IMR-90 (cell line): ENCODE data around the gene GPC6. TPM values are rescaled to one million over a fixed set of nuclear protein-coding genes. Genes with fewer than 3 reads are reported as not detected.

Source experiments
- ATAC-seq: fragments of 200-7000 bp; cut with Tn5 transposase; 2 replicates; pipeline ENCODE4 v1.9.1; 2020; ENCODE audit warnings: low read depth, mild to moderate bottlenecking, moderate library complexity
- BruUV-seq: library from RNA; stranded (reverse); fragments of 400-500 nt; replicated peaks from 2 replicates; lab custom pipeline; 2021; lab: Mats Ljungman, UMichigan
- CTCF ChIA-PET: fragments of 300-600 bp; formaldehyde crosslinking; extraction: SDS; loops from one replicate; lab custom pipeline; 2021; ENCODE audit warnings: antibody characterized with exemption; lab: Yijun Ruan, JAX
- POLR2A ChIA-PET: fragments of 300-600 bp; sonication (Branson Sonifier 250); formaldehyde crosslinking; loops from one replicate; lab custom pipeline; 2022; ENCODE audit warnings: antibody characterized with exemption; ENCODE audit not compliant: unreplicated experiment; lab: Charles Lee
- DNase-seq: peaks from one replicate; pipeline ENCODE4 v3.0.0; 2013
- H2AFZ ChIP-seq: replicated peaks from 2 replicates; pipeline ENCODE3; 2013; ENCODE audit warnings: low read length, mild to moderate bottlenecking; ENCODE audit not compliant: poor library complexity
- H2AK5ac ChIP-seq: 2 replicates; pipeline ENCODE4 v1.6.1; 2013; ENCODE audit warnings: low read depth, low read length, inconsistent platforms
- H2AK9ac ChIP-seq: replicated peaks from 2 replicates; pipeline ENCODE3; 2013; ENCODE audit warnings: mild to moderate bottlenecking, low read depth, low read length, moderate library complexity; ENCODE audit not compliant: poor library complexity
- H2BK120ac ChIP-seq: 2 replicates; pipeline ENCODE4 v1.6.1; 2013; ENCODE audit warnings: low read depth, low read length, inconsistent platforms
- H2BK15ac ChIP-seq: 3 replicates; pipeline ENCODE4 v1.6.1; 2013; ENCODE audit warnings: low read depth, low read length, inconsistent platforms
- H2BK20ac ChIP-seq: 2 replicates; pipeline ENCODE4 v1.6.1; 2013; ENCODE audit warnings: low read depth, mild to moderate bottlenecking, inconsistent platforms, low read length, moderate library complexity
- H2BK5ac ChIP-seq: 2 replicates; pipeline ENCODE4 v1.6.1; 2013; ENCODE audit warnings: mild to moderate bottlenecking, low read depth, low read length, inconsistent platforms; ENCODE audit not compliant: poor library complexity, severe bottlenecking
- H3K14ac ChIP-seq: replicated peaks from 2 replicates; pipeline ENCODE4 v1.6.1; 2013; ENCODE audit warnings: low read depth, low read length, inconsistent platforms
- H3K18ac ChIP-seq: 2 replicates; pipeline ENCODE4 v1.6.1; 2013; ENCODE audit warnings: low read depth, low read length, control low read depth
- H3K23ac ChIP-seq: 2 replicates; pipeline ENCODE4 v1.6.1; 2013; ENCODE audit warnings: low read depth, low read length, inconsistent platforms
- H3K27ac ChIP-seq: 2 replicates; pipeline ENCODE4 v1.5.1; 2013; ENCODE audit warnings: mild to moderate bottlenecking, control low read depth, low read length; ENCODE audit not compliant: insufficient read depth
- H3K27me3 ChIP-seq: 2 replicates; pipeline ENCODE4 v1.6.1; 2013; ENCODE audit warnings: low read length; ENCODE audit not compliant: control insufficient read depth, insufficient read depth
- H3K36me3 ChIP-seq: 2 replicates; pipeline ENCODE4 v1.6.1; 2013; ENCODE audit warnings: low read length, mixed read lengths; ENCODE audit not compliant: control insufficient read depth, insufficient read depth
- H3K4ac ChIP-seq: 2 replicates; pipeline ENCODE4 v1.6.1; 2013; ENCODE audit warnings: low read depth, low read length, inconsistent platforms
- H3K4me1 ChIP-seq: 2 replicates; pipeline ENCODE4 v1.6.1; 2013; ENCODE audit warnings: low read length, mixed read lengths; ENCODE audit not compliant: control insufficient read depth, insufficient read depth
- H3K4me2 ChIP-seq: 2 replicates; pipeline ENCODE4 v1.6.1; 2013; ENCODE audit warnings: low read depth, mild to moderate bottlenecking, control low read depth, low read length, moderate library complexity
- H3K4me3 ChIP-seq: 2 replicates; pipeline ENCODE4 v1.5.1; 2013; ENCODE audit warnings: low read depth, mild to moderate bottlenecking, control low read depth, low read length, moderate library complexity; ENCODE audit not compliant: insufficient read depth
- H3K56ac ChIP-seq: 2 replicates; pipeline ENCODE4 v1.6.1; 2013; ENCODE audit warnings: low read length, inconsistent platforms; ENCODE audit not compliant: insufficient read depth; ENCODE audit errors: extremely low read depth
- H3K79me1 ChIP-seq, 2 experiments: 2 replicates each; pipeline ENCODE4 v1.6.1; 2013; ENCODE audit warnings: low read length in 2 of 2, inconsistent platforms in 1 of 2, low read depth in 1 of 2
- H3K9ac ChIP-seq: 2 replicates; pipeline ENCODE4 v1.6.1; 2013; ENCODE audit warnings: low read depth, low read length, control low read depth
- H3K9me1 ChIP-seq: 2 replicates; pipeline ENCODE4 v1.6.1; 2013; ENCODE audit warnings: low read length, inconsistent platforms; ENCODE audit not compliant: insufficient read depth
- H3K9me3 ChIP-seq: 2 replicates; pipeline ENCODE4 v1.6.1; 2013; ENCODE audit warnings: low read length; ENCODE audit not compliant: control insufficient read depth, insufficient read depth
- H4K20me1 ChIP-seq: 2 replicates; pipeline ENCODE4 v1.6.1; 2013; ENCODE audit warnings: low read length, inconsistent platforms; ENCODE audit not compliant: insufficient read depth
- H4K5ac ChIP-seq: 2 replicates; pipeline ENCODE4 v1.6.1; 2013; ENCODE audit warnings: mild to moderate bottlenecking, low read depth, low read length, control low read depth
- H4K8ac ChIP-seq, 2 experiments: 2 replicates each; pipeline ENCODE4 v1.6.1; 2013; ENCODE audit warnings: low read depth in 2 of 2, low read length in 2 of 2, control low read depth in 1 of 2, inconsistent platforms in 1 of 2
- H4K91ac ChIP-seq: 2 replicates; pipeline ENCODE4 v1.6.1; 2013; ENCODE audit warnings: low read depth, low read length, inconsistent platforms; ENCODE audit not compliant: insufficient read depth
- BHLHE40 ChIP-seq: fragments of 150-350 bp; IDR thresholded peaks from 2 replicates; pipeline ENCODE4 v1.6.1; 2016; ENCODE audit warnings: mild to moderate bottlenecking, low read depth, low read length
- CEBPB ChIP-seq: IDR thresholded peaks from 2 replicates; pipeline ENCODE4 v1.6.1; 2012; ENCODE audit warnings: low read depth, low read length, improper control_type of control experiment
- CHD1 ChIP-seq: IDR thresholded peaks from 2 replicates; pipeline ENCODE4 v1.6.1; 2012; ENCODE audit warnings: low read depth, low read length, improper control_type of control experiment
- FOS ChIP-seq: fragments of 150-350 bp; IDR thresholded peaks from 2 replicates; pipeline ENCODE4 v1.6.1; 2016; ENCODE audit warnings: low read depth, low read length
- MAZ ChIP-seq: IDR thresholded peaks from 2 replicates; pipeline ENCODE4 v1.6.1; 2012; ENCODE audit warnings: low read depth, mild to moderate bottlenecking, low read length, improper control_type of control experiment, moderate library complexity, borderline replicate concordance
- MXI1 ChIP-seq: IDR thresholded peaks from 2 replicates; pipeline ENCODE4 v1.6.1; 2012; ENCODE audit warnings: low read depth, mild to moderate bottlenecking, low read length, moderate library complexity, borderline replicate concordance
- NFE2L2 ChIP-seq: fragments of 150-350 bp; IDR thresholded peaks from 2 replicates; pipeline ENCODE4 v1.6.1; 2016; ENCODE audit warnings: low read depth, mild to moderate bottlenecking, low read length
- POLR2A ChIP-seq: IDR thresholded peaks from 2 replicates; pipeline ENCODE4 v1.6.1; 2012; ENCODE audit warnings: mild to moderate bottlenecking, low read depth, low read length
- RAD21 ChIP-seq: IDR thresholded peaks from 2 replicates; pipeline ENCODE4 v1.6.1; 2012; ENCODE audit warnings: low read length, improper control_type of control experiment
- RCOR1 ChIP-seq: IDR thresholded peaks from 2 replicates; pipeline ENCODE4 v1.6.1; 2012; ENCODE audit warnings: mild to moderate bottlenecking, low read length, improper control_type of control experiment; ENCODE audit not compliant: insufficient replicate concordance
- RFX5 ChIP-seq: IDR thresholded peaks from 2 replicates; pipeline ENCODE4 v1.8.0; 2012; ENCODE audit warnings: low read depth, mild to moderate bottlenecking, low read length, moderate library complexity
- SMC3 ChIP-seq: fragments of 150-350 bp; IDR thresholded peaks from 2 replicates; pipeline ENCODE4 v1.6.1; 2016; ENCODE audit warnings: low read depth, mild to moderate bottlenecking, antibody characterized with exemption, low read length, moderate library complexity
- dilution Hi-C: fragments of 300-500 bp; cut with HindIII; formaldehyde crosslinking; loops from one replicate; pipeline ENCODE4 v1.14.3; 2018; ENCODE audit warnings: low sequenced_read_pairs; ENCODE audit not compliant: unreplicated experiment
- in situ Hi-C: fragments of 300-500 bp; cut with MboI; formaldehyde crosslinking; loops from 3 replicates; pipeline ENCODE4 v1.14.3; 2019; ENCODE audit warnings: low sequenced_read_pairs, inconsistent platforms, mixed read lengths
- intact Hi-C: fragments of 100-400 bp; cut with micrococcal nuclease; formaldehyde crosslinking; loops from 2 replicates; pipeline ENCODE4 v1.10.0; 2022
- polyA plus RNA-seq, 3 experiments: library from polyadenylated mRNA; depleted of rRNA; stranded (reverse); fragments of >200 nt; gene quantifications; 2 replicates each; pipeline ENCODE4 v1.2.3, GENCODE V29; 2012; ENCODE audit warnings: low replicate concordance in 1 of 3
- total RNA-seq: library from RNA; depleted of rRNA; stranded (reverse); fragments of >200 nt; gene quantifications from 2 replicates; pipeline ENCODE4 v1.2.3, GENCODE V29; 2012
- TF ChIP-seq, protein P1 (sequence below): fragments of 150-350 bp; IDR thresholded peaks from 2 replicates; pipeline ENCODE4 v1.6.1; 2016; ENCODE audit warnings: low read depth, mild to moderate bottlenecking, low read length, moderate library complexity, borderline replicate concordance
- TF ChIP-seq, protein P2 (sequence below): fragments of 150-350 bp; IDR thresholded peaks from 2 replicates; pipeline ENCODE4 v1.6.1; 2017; ENCODE audit warnings: mild to moderate bottlenecking, antibody characterized with exemption, low read length, low read depth

Gene GPC6
- total and polyA plus RNA-seq, 2 of the 4 experiments (the other 2 are of a cell fraction): 14.9 to 39.4 TPM

DNA sequence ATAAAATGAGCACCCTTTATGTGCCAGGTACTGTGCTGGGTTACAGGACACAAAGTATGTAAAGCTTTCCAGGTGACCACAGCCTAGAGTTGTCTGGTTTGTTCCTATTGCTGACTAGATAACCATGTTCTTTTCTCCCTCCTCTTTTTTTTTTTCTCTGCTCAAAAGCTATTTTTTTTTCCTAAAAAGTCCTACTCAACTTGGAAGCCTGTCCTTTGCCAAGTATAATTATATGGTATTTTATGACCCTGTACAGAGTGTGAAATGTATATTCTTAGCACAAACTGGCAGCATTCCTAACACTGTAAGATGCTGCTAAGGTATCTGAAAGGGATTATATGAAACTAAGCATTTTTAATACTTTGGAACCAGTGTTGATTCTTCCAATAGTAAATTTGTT is 171.0 kb downstream of the GPC6 start:
- H3K4me3 ChIP-seq: no peak overlapping the region
- H3K4me2 ChIP-seq: no peak overlapping the region
- TF ChIP-seq, protein P1, sequence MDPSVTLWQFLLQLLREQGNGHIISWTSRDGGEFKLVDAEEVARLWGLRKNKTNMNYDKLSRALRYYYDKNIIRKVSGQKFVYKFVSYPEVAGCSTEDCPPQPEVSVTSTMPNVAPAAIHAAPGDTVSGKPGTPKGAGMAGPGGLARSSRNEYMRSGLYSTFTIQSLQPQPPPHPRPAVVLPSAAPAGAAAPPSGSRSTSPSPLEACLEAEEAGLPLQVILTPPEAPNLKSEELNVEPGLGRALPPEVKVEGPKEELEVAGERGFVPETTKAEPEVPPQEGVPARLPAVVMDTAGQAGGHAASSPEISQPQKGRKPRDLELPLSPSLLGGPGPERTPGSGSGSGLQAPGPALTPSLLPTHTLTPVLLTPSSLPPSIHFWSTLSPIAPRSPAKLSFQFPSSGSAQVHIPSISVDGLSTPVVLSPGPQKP: no peak
- TF ChIP-seq RCOR1 (no peak), SMC3 (no peak), BHLHE40 (no peak), CEBPB (no peak), MXI1 (no peak), MAZ (no peak), CHD1 (no peak), POLR2A (no peak), NFE2L2 (no peak), FOS (no peak), RFX5 (no peak), RAD21 (no peak)
- TF ChIP-seq, protein P2, sequence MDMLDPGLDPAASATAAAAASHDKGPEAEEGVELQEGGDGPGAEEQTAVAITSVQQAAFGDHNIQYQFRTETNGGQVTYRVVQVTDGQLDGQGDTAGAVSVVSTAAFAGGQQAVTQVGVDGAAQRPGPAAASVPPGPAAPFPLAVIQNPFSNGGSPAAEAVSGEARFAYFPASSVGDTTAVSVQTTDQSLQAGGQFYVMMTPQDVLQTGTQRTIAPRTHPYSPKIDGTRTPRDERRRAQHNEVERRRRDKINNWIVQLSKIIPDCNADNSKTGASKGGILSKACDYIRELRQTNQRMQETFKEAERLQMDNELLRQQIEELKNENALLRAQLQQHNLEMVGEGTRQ: no peak
- H2BK20ac ChIP-seq: no peak overlapping the region
- no peak overlapping the region for H3K9ac ChIP-seq
- no peaks in the 10 kb centered on the region for H3K4me1 ChIP-seq
- no peak overlapping the region for H2BK120ac ChIP-seq
- H3K56ac ChIP-seq: no peak overlapping the region
- H3K27me3 ChIP-seq: no peaks in the 10 kb centered on the region
- no peak overlapping the region for H2BK5ac ChIP-seq
- no peak overlapping the region for H4K91ac ChIP-seq
- H3K9me3 ChIP-seq: no peaks in the 10 kb centered on the region
- H2AK5ac ChIP-seq: no peak overlapping the region
- H3K27ac ChIP-seq: no peak overlapping the region
- no peaks in the 10 kb centered on the region; a peak in 1 of 4 replicates for H3K79me1 ChIP-seq
- intact Hi-C loops (no loop called here), dilution Hi-C loops (no loop called here), in situ Hi-C loops (no loop called here)
- no TSS peak for BruUV-seq
- no peaks in the 10 kb centered on the region for H4K20me1 ChIP-seq
- ATAC-seq (0 out of 2 replicates have a peak, but pooled peaks have one; percentile 14), DNase-seq (no peak)
- H4K5ac ChIP-seq: no peak overlapping the region
- no peak overlapping the region for H3K14ac ChIP-seq
- no peak overlapping the region for H4K8ac ChIP-seq
- no peak overlapping the region for H2BK15ac ChIP-seq
- H3K18ac ChIP-seq: no peak overlapping the region
- no peak overlapping the region for H3K4ac ChIP-seq
- no peaks in the 10 kb centered on the region for H3K36me3 ChIP-seq
- CTCF ChIA-PET: no interaction called here
- H2AK9ac ChIP-seq: no peak overlapping the region
- POLR2A ChIA-PET: no interaction called here
- H3K9me1 ChIP-seq: no peaks in the 10 kb centered on the region
- no peak overlapping the region for H3K23ac ChIP-seq
- H2AFZ ChIP-seq: no peak overlapping the region
